Fibroblast of peridontal ligament (primary cell): Measurements from ENCODE around the gene MS4A7.

Experiments used
- DNase-seq: peaks from one replicate; pipeline ENCODE4 v3.0.0-alpha.2; 2010; ENCODE audit errors: extremely low read depth

Gene MS4A7

DNA sequence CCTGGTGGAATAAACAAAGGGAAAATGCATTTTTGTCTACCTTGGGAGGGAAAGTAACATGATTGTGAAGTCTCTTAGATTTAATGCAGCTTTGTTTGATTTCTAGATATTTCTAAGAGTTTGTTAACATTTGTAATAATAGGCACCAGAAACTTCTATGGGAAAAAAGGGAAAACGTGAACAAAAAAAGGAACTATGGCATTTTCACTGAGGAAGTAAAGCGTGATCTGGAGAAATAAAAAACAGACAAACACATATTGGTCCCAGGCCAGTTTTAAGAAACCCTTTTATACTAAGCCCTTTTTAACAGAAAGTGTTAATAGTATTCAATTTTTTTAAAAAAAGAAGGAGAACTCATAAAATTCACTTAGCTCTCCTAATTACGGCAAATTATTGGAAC is 6.9 kb upstream of the MS4A7 start:
- no peak for DNase-seq

GRCh38 chr11:60371854-60372253 is 6.5 kb upstream of the MS4A7 start:
- DNase-seq: no peak

DNA sequence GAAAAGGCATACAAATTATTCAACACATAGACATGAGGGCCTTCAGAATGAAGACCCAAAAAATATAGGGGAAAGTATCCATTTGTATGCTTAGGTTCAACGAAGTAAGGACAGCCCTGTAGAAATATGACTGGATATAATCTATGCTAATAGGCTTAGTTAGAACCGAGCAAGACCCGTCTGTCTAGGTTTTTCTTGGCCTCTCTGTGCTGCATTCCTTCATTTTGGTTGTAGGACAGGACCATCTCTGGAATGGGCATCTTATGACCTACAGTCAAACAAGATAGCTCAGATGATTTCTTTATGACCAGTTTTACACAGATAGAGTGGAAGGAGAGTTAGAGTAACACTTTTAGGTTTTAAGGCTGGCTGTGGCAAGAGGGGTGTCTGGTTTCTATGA is 5.6 kb upstream of the MS4A7 start:
- no peak for DNase-seq

DNA sequence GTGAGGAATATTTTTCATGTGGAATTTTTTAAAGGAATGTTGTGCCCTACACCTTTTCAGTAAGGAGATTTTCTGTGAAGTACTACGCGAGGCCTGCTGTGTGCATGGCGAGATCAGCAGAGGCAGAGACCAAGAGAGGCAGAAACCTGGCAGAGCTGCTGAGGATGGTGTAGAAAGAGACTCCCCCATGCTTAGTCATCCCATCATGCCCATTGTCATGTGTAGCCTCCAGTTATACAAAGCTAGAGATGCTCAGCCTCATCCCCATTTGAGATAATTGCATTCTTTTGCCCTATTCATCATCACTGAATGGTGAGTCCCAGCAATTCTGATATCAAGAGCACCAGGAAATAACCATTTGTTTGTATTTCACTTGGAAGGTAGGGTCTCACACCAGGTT is 3.0 kb upstream of the MS4A7 start:
- no peak for DNase-seq

DNA sequence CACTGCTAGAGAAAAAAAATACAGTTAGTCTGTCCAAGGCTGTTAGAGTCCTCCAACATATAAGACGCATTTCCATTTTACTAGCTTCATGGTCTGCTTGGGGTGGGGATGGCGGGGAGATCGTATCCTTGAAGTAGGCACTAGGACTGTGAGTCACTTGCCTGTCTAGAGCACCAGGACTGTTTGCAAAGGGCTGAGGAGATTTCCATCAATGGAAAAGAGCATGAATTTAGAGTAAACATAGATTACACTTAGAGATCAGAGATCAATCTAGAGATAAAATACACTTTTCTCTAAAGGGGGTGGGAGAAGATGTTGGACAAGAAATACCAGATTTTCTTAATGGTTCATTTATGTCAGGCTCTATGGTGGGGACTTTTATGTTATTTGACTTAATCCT is 1.7 kb upstream of the MS4A7 start:
- DNase-seq: no peak

- no peak for DNase-seq
Measured at GRCh38 chr11:60377401-60378136, 763 bp upstream of the MS4A7 start.

GRCh38 chr11:60389279-60389910 is 11.1 kb downstream of the MS4A7 start:
- DNase-seq: no peak

GRCh38 chr11:60390419-60390818 is 12.1 kb downstream of the MS4A7 start:
- no peak for DNase-seq

DNA sequence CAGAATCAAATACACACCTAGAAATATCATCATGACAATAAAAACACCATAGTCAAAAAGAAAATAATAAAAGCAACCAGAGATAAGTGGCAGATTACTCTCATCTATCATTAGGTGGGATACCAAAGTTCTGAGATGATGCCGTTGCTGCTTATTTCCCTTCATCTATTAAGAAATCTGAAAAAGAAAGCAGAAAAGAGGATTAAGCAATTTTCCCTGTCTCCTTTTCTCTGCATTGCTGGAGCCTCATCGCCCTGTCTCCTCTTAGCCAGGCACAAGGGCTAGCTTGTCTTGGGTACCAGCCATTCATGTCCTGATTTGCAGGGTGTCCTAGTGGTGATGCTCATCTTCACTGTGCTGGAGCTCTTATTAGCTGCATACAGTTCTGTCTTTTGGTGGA is 14.0 kb downstream of the MS4A7 start:
- no peak for DNase-seq

DNA sequence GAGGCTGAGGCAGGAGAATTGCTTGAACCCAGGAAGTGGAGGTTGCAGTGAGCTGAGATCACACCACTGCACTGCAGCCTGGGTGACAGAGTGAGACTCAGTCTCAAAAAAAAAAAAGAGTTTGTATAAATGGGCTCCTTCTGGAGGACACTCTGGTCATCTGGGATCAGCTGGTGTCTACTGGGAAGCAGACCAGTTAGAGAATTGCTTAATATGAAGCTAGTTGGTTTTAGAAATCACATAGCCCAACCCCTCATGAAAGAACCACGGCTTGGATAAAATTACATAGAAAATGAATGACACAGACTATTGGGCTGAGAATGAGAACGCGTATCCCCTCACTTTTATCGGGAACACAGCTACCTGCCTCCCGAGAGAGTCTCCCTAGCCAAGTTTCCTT is 14.7 kb downstream of the MS4A7 start:
- no peak for DNase-seq

- no peak for DNase-seq
Measured at GRCh38 chr11:60394666-60395380, 16.5 kb downstream of the MS4A7 start.

- DNase-seq: no peak
Measured at GRCh38 chr11:60396382-60396781, 18.1 kb downstream of the MS4A7 start, which contains the start of gene MS4A14. MS4A14 (plus strand) TSS chr11:60396459; CDS start chr11:60396579, 120 bp downstream.

DNA sequence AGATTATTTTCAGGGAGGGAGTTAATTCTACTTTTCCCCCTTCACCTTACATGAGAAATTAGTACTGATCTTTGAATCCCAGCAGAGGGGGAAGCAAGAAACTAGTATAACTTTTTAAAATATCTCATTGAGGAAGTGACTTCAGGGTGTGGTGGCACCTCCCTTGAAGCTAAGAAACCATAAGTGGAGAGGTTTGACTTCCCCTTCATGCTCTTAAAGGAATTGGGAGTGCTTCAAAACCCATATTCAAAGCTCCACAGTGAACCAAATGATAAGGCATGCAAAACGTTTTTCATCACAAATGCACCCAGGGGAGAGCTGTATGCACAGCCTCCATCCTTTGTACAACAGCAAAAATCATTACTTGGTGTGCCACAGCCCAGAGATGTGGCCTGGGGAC is 18.5 kb downstream of the MS4A7 start:
- no peak for DNase-seq

GRCh38 chr11:60420015-60420414 is 41.7 kb downstream of the MS4A7 start:
- no peak for DNase-seq

GRCh38 chr11:60422609-60423008 is 44.3 kb downstream of the MS4A7 start:
- DNase-seq: no peak

GRCh38 chr11:60428517-60428916 is 50.2 kb downstream of the MS4A7 start:
- DNase-seq: no peak

DNA sequence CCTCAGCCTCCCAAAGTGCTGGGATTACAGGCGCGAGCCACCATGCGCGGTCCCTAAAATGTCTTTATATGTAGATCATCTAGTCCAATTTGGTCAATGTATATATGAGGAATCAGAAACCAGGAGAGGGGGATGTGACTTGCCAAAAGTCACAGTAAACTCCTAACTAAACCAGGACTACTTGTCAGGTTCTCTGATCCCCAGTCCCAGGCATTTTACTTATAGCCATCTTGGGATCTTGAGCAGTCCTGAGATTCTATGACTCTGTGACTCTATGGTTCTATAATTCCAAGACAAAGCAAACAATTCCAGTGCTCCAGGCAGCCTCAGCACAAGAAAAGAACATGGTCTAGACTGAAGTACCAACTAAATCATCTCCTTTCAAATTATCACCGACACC is 50.9 kb downstream of the MS4A7 start, which contains the start of gene MS4A5:
Gene MS4A5 (plus strand): TSS at position 301 of the 400 bp plus-strand sequence. CDS start 103 bp downstream, outside the sequence.
- DNase-seq: no peak

- no peak for DNase-seq
Measured at GRCh38 chr11:60431251-60431650, 52.9 kb downstream of the MS4A7 start.

GRCh38 chr11:60433401-60433800 is 55.1 kb downstream of the MS4A7 start:
- DNase-seq: no peak
